ENCODE data around the gene KIF1B.
"Not testable (repeated sequence)": the region's sequence is repeated elsewhere in the genome, so short reads cannot be mapped to it uniquely, and the experiment has no call there.

KIF1B gene

GRCh38 chr1:10398278-10398733 is 187.9 kb downstream of the KIF1B start:
- no peak for DNase-seq

- peak; percentile 97 for DNase-seq
Observed at GRCh38 chr1:10398734-10399443, 188.5 kb downstream of the KIF1B start, which contains the start of gene PGD. TSS of gene PGD (plus strand) at chr1:10399064. CDS start at chr1:10399118, 54 bp downstream.

GRCh38 chr1:10399444-10399941 is 189.1 kb downstream of the KIF1B start:
- peak in 1 of 2 experiments; percentile 8 for DNase-seq

DNA sequence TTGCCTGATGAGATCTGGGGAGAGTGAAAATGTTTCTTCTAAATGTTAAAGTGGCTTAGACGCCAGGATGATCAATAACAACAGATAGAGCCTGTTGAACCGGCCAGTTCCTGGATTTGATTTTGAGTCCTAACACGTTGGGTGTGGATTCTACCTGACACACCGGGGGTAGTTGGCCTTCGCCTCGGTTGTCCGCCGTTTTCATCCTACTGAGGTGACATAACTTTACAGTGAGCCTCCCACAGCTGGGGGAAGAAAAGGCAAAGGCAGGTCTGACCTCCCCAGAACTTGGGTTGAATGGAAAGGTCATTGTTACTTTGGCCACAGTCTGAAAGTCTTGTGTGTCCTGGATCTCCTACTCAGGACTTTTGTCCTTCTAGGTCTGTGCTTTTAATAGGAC is 189.6 kb downstream of the KIF1B start:
- DNase-seq, result no peak

GRCh38 chr1:10401281-10401680 is 190.9 kb downstream of the KIF1B start:
- DNase-seq, result no peak

- DNase-seq, result no peak
Observed at GRCh38 chr1:10402729-10403274, 192.4 kb downstream of the KIF1B start.

- DNase-seq, result no peak
Observed at GRCh38 chr1:10407201-10407600, 196.8 kb downstream of the KIF1B start.

GRCh38 chr1:10415211-10415930 is 205.0 kb downstream of the KIF1B start:
- no peak for DNase-seq

DNA sequence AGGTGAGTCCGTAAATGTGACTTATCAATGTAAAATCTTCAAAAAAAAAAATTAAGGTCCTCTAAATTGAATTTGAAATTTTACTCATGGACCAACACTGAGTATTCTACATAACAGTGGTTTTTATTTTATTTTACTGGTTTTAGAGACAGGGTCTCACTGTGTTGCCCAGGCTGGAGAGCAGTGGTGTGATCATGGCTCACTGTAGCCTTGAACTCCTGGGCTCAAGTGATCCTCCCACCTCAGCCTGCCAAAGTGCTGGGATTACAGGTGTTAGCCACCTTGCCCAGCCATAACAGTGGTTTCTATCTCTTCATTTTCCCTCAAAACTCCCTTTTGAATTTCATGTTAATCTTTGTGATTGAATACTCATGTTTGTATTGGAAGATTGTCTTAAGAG is 205.6 kb downstream of the KIF1B start:
- DNase-seq, result not testable (repeated sequence)

GRCh38 chr1:10418741-10419140 is 208.4 kb downstream of the KIF1B start:
- DNase-seq, result not testable (repeated sequence)

DNA sequence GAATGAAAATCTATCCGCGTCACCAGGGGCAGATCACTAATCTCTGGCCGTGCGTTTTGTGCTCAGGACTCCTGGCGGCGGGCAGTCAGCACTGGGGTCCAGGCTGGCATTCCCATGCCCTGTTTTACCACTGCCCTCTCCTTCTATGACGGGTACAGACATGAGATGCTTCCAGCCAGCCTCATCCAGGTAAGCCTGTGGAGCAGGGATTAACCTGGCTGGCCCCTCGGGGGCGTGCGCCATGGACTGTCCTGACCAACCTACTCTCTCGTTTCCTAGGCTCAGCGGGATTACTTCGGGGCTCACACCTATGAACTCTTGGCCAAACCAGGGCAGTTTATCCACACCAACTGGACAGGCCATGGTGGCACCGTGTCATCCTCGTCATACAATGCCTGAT is 209.0 kb downstream of the KIF1B start:
- DNase-seq, result no peak

- no peak for DNase-seq
Observed at GRCh38 chr1:10421637-10422036, 211.3 kb downstream of the KIF1B start.

DNA sequence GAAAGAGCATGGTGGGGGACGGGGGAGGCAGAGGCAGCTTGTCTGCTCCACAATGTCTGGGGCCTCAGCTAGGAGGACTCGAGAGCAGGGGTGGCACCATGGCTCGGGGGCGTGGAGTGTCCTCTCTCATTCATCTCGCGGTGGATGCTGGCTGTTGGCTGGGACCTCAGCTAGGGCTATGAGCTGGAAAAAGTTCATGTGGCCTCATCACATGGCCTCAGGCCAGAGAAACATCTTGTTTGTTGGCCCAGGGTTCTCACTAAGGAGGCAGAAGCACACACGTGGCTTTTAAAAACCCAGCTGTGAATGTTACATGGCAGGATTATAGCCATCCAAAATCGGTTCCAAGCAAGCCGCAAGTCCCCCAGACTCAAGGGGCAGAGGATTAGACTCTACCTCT is 213.7 kb downstream of the KIF1B start:
- DNase-seq, result no peak

GRCh38 chr1:10424651-10425050 is 214.3 kb downstream of the KIF1B start:
- no peak for DNase-seq

- not testable (repeated sequence) for DNase-seq
Observed at GRCh38 chr1:10425826-10426534, 215.6 kb downstream of the KIF1B start.

DNA sequence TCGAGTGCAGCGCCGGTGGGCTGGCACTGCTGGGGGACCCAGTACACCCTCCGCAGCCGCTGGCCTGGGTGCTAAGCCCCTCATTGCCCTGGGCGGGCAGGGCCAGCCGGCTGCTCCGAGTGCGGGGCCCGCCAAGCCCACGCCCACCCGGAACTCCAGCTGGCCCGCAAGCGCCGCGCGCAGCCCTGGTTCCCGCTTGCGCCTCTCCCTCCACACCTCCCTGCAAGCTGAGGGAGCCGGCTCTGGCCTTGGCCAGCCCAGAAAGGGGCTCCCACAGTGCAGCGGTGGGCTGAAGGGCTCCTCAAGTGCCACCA is 216.1 kb downstream of the KIF1B start:
- not testable (repeated sequence) for DNase-seq

DNA sequence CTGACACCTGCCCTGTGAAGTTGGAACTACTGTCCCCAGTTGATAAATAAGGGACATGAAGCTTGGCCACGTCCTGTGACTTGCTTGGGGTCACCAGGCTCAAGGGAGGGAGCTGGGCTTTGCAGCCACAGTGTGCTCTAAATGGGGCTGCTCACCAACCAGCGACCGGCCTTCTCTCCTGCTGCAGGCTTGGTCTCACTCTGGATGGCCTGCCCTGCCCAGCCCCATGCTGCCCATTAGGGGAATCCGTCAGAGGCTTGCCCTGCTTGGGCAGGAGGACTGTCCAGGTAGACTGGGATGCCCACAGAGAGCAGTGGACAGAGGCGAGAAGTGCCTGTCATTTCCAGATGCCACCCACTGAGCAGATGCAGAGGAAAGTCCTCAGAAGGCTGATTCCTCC is 218.6 kb downstream of the KIF1B start:
- no peak for DNase-seq

GRCh38 chr1:10429868-10430215 is 219.5 kb downstream of the KIF1B start:
- no peak for DNase-seq

GRCh38 chr1:10430216-10431069 is 220.1 kb downstream of the KIF1B start, which contains the start of gene CENPS:
TSS of gene CENPS (plus strand) at chr1:10430433. CDS start at chr1:10430518, 85 bp downstream.
- DNase-seq, result peak; percentile 88 to 96
